Medulla oblongata (tissue), 1 donor: Measurements from ENCODE around the gene NAA40.
"Not testable (repeated sequence)": the region's sequence is repeated elsewhere in the genome, so short reads cannot be mapped to it uniquely, and the experiment has no call there.

Experiments
- DNase-seq: peaks from one replicate; pipeline ENCODE4 v3.0.0-alpha.2; 2015; ENCODE audit errors: extremely low spot score

Gene NAA40

GRCh38 chr11:63939397-63939891 is 642 bp downstream of the NAA40 start:
- peak; percentile 21 for DNase-seq

- peak; percentile 55 for DNase-seq
These were observed 2.0 kb downstream of the NAA40 start for GRCh38 chr11:63940786-63941185.

GRCh38 chr11:63941901-63942300 is 3.1 kb downstream of the NAA40 start:
- DNase-seq: no peak

- DNase-seq: no peak
These were observed 4.0 kb downstream of the NAA40 start for GRCh38 chr11:63942803-63943202.

- DNase-seq: no peak
These were observed 6.2 kb downstream of the NAA40 start for GRCh38 chr11:63944987-63945386.

- DNase-seq: peak; percentile 90
These were observed 6.8 kb downstream of the NAA40 start for GRCh38 chr11:63945477-63946163.

- DNase-seq: no peak
These were observed 13.2 kb downstream of the NAA40 start for GRCh38 chr11:63951779-63952536.

GRCh38 chr11:63952570-63952969 is 13.8 kb downstream of the NAA40 start:
- DNase-seq: no peak

GRCh38 chr11:63958008-63958407 is 19.2 kb downstream of the NAA40 start:
- no peak for DNase-seq

- DNase-seq: no peak
These were observed 23.0 kb downstream of the NAA40 start for GRCh38 chr11:63961608-63962412.

GRCh38 chr11:63963895-63964294 is 25.1 kb downstream of the NAA40 start:
- not testable (repeated sequence) for DNase-seq

- DNase-seq: no peak
These were observed 27.6 kb downstream of the NAA40 start for GRCh38 chr11:63966444-63966843.

GRCh38 chr11:63969461-63969860 is 30.7 kb downstream of the NAA40 start:
- no peak for DNase-seq

- DNase-seq: no peak
These were observed 32.1 kb downstream of the NAA40 start for GRCh38 chr11:63970902-63971301.

GRCh38 chr11:63973912-63974258 is 35.1 kb downstream of the NAA40 start:
- not testable (repeated sequence) for DNase-seq

- DNase-seq: peak; percentile 100
These were observed 35.7 kb downstream of the NAA40 start, which contains the start of gene COX8A for GRCh38 chr11:63974259-63975143. TSS of gene COX8A (plus strand) at chr11:63974620. CDS start at chr11:63974681, 61 bp downstream.

GRCh38 chr11:63978551-63979239 is 39.9 kb downstream of the NAA40 start:
- DNase-seq: no peak

GRCh38 chr11:63979426-63979825 is 40.6 kb downstream of the NAA40 start:
- no peak for DNase-seq

- DNase-seq: no peak
These were observed 47.0 kb downstream of the NAA40 start for GRCh38 chr11:63985812-63986155.

- peak; percentile 89 for DNase-seq
These were observed 47.5 kb downstream of the NAA40 start, which contains the start of gene OTUB1 for GRCh38 chr11:63986156-63986931. TSS of gene OTUB1 (plus strand) at chr11:63986438. CDS start at chr11:63986457, 19 bp downstream.
